Activated T-helper 1 cell treated with Interleukin-2 at 50 U/mL for 16 hours (primary cell): Measurements from ENCODE around the gene KIAA0232.

Experiments used
- DNase-seq: peaks from one replicate; pipeline ENCODE4 v3.0.0-alpha.2; 2020; ENCODE audit warnings: low read depth

KIAA0232 gene

DNA sequence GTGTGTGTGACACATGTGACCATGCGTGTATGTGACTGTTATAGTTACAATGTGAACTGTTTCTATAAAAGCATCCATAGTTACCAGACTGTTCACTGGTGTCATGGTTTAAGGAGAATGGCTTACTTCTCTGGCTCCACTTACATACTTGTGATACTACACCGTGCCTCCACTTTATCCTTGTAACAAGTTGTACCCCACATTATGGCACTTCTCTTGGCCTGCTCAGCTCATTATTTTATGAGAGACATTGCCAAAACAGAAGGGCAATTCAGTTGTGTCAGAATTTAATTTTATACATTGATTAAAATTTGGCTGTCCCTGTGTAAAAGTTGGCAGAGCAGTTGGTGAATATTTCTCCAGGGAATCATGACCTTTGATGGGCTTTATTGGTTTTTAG lies 64.7 kb downstream of the KIAA0232 start:
- DNase-seq, result no peak

DNA sequence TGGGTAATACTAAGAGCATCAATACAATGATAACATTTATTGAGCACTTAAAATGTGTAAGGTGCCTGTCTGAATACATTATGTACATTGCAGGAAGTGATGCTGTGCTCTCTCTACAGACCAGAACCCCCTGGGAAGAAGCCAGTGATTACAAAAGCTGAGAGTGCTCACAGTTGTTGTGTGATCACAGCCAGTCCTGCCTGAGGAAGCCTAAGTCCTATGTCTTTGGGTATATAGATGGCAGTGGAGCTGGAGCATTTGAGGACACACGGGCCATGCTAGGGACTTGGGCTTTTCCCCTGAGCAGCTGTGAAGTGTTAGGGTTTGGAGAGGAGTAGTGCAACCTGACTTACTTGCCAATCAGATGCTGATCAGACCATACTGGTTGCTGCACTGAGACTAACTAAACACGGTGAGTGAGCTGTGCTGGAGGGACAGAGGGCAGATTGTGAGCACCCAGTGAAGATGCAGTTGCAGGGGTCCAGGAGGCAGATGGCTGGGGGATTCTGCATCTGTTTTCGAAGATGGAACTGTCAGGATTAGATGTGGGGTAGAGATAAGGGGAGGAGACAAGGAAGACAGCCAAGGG lies 66.3 kb downstream of the KIAA0232 start:
- DNase-seq, result no peak

DNA sequence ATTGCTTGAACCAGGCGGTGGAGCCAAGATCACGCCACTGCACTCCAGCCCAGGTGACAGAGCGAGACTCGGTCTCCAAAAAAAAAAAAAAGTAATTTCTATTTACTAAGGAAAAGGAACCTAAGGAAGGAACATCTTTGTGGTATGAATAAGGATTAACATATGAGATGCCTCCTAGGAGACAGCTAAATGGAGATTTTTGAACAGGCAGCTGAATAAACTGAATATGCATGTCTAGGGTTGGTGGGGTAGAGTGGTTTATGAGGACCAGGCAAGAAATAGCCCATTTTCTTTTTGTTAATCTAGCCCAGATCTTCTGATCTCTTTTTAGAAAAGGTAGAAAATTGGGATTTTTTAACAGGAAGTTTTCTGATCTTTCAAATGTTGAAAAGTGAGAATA lies 67.2 kb downstream of the KIAA0232 start:
- no peak for DNase-seq

DNA sequence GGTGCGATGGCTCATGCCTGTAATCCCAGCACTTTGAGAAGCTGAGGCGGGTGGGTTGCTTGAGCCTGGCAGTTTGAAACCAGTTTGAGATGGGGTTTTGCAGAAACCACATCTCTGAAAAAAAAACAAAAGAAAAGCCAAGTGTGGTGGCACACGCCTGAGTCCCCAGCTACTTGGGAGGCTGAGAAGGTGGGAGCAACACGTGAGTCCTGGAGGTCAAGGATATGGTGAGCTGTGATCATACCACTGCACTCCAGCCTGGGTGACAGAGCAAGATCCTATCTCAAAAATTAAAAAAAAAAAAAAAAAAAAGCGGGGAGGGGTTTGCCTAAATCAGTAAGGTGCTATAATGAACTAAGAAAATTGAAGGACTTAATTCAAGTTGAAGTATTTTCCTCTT lies 68.9 kb downstream of the KIAA0232 start:
- DNase-seq, result no peak

DNA sequence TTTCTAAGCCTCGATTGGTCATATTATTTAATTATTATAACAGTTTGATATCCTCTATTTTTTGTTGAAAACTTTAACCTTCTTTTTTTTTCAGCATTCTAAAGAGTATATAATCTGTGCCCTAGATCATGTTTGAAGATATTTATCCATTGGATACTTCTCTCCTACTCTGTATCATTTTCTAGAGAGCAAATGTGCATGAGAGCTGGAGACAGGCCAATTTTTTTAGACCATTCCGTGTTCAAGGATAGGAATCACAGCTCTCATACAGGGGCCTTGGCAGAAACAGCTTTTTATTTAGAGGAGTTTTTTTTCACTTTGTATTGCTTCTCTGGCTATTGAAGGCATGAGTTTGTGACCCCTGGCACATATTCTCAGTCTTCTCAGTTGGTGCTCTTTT lies 69.4 kb downstream of the KIAA0232 start:
- no peak for DNase-seq

DNA sequence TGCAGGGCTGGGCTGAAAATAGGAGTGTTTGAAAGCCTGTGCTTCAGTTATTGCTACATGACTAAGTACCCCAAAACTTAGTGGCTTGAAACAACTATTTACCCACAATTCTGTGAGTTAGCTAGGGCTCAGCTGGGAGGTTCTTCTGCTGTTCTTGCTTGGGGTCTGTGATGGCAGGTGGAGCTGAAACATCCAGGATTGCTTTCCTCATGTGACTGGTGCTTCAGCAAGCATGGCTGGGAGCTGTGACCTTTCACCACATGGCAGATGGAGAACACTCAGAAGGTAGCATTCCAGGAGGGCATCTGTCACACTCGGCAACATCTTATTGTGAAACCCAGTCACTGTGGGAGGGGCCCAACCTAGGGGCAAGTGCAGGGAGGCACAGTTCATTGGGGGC lies 70.1 kb downstream of the KIAA0232 start:
- no peak for DNase-seq

DNA sequence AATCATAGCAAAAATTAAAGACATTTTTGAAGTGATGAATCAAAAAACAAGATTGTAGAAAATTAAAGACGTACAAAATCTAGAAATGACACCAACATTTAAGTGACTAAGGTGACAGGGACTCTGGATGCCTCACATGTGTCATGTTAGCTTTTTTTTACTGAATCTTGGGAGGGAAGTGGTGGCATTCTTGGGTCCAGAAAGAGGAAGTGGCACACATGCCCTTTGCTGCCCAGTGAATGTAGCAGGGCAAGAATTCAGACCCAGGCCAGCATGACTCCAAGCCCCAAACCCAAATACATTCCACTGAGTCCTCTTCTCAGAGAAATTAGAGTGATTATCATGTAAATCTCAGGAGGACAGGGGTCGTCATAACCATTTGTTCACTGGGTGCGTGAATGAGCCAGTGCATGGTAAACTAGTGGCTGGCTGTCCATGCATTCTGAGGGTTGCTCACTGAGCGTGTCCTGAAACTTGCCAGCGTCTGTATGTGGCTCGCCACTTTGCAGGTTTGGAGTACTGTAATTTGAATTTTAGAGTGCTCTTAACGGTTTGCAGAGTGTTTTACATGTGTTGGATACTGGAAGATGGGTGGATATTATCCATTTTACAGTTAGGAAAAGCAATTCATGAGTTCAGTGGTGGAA lies 71.7 kb downstream of the KIAA0232 start:
- no peak for DNase-seq

DNA sequence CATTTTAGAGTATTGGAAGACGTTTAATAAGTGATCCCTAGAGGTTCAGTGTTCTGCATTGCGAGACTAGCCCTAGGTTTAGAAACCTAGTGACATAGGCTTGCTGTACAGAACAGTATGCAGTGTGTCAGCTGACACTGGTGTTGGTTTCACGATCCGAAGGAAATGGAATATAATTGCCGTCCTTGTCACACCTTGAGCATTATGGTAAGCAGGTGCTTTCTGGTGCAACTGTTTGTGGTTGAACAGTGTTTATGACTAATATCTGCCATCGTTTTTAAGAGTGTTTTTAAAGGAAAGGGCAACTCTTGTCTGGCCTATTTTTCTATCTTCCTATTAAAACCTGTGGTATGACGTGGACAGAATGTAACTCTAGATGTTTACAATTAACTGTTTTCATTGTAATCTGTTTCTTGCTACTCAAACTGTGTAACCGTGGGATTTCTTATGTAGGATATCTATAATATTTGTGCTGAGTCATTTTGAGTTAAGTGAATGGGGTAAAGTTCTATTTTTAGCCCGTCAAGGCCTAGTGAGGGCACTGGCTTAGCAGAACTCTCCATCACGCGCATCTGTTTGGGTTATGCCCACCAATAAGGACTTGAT lies 73.3 kb downstream of the KIAA0232 start:
- peak; percentile 9 for DNase-seq

DNA sequence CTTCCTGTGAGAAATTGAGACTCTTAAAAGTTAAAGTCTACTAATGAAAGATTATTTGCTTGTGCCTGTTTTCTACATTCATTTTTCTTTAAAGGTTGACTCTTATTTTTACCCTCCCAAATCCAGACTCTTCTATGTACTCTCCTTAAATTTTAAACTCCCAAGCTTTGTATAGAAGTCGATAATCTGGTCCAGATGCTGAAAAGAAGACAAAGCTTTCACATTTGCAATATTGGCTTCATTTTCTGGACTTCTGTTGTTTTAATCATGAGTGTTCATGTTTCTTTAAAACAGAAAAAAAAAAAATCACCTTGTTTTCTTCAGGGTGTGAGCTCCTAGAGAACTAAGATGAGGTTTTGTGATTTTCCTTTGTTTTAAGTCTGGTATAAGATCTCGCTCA lies 73.9 kb downstream of the KIAA0232 start:
- DNase-seq, result no peak

DNA sequence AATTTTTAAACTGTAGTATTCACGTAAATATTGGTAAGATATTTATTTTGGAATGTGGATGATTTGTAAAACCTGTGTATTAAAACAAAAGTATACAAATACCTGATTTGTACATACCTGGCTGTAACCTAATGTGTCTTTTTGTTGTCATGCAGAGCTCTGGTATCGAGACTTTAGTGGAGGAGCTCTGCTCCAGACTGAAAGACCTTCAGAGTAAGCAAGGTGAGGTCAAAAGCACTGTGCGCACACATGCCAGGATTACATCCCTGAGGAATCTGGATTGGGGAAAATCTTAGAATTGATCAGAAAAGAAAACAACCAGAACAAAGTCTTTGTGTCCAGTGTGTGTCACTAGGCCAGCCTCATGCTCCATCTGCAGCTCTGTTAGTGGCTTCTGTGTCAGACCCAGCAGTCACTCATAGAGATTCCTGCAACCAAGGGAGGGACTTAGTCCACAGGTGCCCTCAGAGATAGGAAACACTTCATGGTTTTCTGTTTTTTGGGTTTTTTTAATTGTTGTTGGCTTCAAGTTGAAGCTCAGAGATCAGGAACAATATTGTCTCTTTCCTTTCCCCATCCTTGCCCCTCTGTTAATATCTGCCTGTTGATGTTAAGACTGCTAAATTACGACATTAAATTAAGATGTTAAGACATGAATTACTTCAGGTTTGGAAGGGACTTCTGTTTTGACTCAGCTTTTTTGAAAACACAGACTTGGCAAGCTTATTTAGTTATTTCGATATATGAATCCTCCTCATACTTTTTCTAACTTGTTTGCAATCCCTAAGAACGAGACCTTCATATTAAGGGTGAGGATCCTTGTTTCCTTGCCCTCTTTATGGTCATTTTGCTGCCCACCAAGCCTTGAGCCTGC lies 74.7 kb downstream of the KIAA0232 start:
- DNase-seq, result no peak

DNA sequence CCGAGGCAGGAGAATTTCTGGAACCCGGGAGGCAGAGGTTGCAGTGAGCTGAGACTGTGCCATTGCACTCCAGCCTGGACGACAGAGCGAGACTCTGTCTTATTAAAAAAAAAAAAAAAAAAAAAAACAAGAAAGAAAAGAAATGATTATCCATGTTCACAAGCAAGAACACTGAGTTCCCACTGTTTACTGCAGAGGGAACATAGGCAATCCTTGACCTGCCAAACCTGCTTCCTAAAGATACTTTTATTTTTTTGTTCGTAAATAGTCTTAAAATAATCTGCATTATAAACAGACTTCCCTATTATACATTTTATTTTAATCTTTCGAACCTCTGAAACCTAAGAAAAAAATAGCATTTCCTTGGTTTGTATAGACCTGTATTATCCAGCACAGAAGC lies 76.5 kb downstream of the KIAA0232 start:
- no peak for DNase-seq

DNA sequence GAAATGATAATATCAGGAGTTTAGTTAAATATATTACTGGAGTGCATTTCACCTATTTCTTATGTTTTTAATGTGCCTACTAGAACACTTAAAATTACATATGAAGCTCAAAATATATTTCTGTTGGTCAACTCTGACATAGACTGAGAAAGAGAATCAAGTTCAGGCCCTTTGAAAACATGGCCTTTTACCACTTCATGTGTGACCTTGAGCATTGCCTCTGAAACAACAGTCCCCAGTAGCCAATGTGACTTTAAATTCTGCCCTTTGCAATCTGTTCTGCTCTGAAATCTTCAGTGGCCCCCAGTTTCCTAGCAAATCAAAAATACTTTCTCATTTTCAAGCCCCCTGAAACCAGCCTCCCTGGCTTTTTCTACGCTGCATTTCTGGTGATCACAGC lies 77.0 kb downstream of the KIAA0232 start:
- no peak for DNase-seq

DNA sequence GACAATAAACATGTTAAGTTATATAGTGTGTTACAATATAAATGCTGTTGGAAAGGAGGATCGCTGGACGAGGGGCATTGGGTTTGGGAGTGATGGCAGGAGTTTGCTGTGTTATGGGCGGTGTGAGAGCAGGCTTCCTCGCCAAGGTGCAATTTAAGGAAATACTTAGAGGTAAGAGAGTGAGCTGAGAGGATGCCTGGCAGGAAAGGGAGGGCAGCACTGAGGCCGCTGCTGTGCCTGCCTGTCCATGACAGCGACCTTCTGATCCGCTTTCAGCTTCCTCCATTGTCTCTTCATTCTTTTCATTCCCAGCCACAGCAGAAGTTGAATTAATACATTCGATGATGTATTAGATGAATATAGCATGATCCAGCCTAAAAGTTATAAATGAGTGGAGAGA lies 85.9 kb downstream of the KIAA0232 start:
- no peak for DNase-seq

DNA sequence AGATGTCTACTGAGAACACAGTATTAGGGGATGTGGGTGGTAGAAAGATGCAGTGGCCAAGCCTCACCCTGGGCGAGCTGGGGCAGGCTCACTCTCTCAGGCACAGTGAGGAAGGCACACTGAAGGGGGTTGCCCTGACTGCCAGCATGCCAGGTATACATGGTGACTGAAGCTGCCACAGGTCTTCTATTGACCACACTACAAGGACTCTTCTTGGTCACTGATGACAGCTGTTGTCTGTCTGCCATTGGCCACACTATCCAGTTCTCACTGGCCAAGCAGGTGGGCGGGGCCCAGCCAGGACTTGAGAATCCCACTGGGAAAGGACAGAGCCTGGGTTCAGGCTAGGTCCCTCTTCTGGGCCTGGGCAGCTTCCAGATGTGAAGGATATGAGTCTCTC lies 87.4 kb downstream of the KIAA0232 start:
- DNase-seq, result no peak

DNA sequence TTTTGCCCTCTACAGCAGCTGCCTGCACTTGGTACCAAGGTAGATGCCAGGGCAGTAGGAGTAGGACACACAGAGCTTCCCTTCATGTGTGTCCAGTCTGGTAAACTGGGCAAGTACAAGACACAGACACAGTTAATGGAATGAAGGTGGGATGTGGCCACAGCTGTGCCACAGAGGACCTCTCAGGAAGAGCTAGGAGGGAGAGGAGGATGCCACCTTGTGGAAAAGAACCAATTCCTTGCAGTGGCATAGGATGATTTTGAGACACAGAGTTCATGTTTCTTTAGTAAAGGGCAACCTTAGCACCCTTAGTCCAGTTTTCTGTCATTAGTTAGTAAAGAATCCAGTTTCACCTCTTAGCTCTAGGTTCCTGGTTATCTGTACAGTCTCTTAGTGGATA lies 90.8 kb downstream of the KIAA0232 start:
- no peak for DNase-seq

DNA sequence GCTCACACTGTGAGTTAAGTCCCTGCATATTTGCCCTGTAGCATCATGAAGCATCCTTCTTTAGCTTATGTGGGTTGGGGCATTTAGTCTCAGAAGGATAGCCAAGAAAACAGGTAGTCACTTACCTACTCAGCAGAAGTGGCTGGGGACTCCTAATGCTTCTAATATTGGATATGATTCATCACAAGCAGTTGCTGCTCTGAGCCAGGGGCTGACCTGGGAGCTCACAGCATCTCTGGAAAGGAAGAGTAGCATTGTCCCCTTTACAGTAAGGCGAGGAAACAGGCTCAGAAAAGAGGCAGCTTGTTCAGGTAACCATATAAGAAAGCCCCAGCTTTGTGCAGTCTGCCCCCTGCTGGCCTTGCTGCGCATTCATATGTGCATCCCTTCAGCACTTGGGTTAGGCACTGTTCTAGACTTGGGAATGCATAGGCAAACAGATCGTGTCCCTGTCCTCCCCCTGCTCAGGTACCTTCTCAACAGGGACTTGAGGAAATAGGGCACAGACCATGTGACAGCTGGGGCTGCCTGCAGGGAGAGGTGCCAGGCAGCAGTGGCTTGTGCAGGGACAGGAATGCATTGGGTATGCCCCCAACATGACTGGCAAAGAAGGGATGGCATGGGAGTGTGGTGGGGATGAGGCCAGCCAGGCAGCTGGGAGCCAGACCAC lies 91.4 kb downstream of the KIAA0232 start:
- DNase-seq, result peak; percentile 57

DNA sequence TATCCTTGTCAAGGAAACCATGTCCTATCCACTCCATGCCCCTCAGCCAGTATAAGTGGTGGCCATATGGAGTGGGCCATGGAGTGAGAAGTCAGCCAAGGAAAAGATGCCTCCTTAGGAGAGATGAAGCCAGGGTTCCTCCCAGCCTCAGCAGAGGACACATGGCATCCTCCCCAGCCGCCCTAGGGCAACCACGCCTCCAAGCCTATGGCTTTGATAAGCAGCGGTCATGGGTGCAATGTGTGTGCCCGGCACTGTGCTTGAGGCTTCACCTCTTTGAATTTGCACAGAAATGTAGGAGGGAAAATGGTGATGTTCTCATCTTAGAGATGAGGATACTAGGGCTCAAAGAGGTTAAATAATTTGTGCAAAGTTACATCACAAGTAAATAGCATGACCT lies 92.5 kb downstream of the KIAA0232 start:
- DNase-seq, result no peak

DNA sequence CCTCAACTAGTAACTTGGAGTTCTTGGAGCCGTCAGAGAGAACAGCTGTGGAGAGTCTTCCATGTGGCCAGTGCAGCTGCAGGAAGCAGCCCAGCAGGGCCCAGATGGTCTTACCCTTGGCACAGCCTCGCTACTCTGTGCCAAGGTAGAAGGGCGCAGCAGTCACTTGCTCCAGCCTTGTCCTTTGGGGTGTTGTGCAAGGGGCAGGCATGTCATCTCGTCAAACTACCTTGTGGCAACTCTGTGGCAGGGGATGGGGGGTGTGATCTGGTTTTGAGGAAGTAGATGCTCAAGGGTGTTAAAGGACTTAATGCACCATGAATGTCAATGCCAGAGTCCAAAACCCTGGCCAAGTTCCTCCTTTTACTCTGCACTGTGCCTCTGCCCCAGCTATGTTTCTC lies 92.9 kb downstream of the KIAA0232 start:
- DNase-seq, result no peak

DNA sequence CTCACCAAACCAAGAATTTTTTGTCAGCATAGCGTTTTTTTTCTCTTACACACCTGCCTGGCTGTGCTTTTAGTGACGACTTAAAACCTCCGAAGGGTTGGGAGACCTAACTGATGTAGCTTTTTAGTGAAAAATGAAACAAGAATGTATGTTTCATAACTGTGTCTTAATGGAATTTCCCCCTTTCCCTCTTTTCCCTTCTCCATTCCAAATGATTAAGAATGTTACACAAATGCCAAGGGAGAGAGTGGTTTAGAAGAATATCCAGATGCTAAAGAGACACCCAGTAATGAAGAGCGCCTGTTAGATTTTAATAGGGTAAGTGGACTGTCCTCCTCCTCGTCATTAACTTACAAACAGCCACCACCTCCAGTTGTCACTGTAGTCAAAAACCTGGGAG lies 93.9 kb downstream of the KIAA0232 start:
- DNase-seq, result no peak

DNA sequence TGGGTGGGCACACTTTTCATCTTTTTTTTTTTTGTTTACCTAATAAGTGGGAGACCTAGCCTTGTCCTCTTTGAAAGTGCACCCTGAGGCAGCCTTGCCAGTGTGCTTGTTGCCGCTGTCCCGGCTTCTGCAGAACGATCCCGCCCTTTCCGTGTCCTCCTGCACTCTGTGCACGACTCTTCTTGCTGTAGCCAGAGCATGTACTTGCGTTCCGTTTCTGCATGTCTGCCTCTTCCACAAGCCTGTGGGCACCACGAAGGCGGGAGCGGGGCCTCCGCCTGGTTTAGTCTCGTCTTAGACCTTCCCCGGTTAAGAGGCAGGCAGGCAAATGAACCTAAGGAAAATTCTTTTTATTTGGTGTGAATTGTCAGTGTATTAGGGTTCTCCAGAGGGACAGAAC lies 94.5 kb downstream of the KIAA0232 start:
- no peak for DNase-seq

DNA sequence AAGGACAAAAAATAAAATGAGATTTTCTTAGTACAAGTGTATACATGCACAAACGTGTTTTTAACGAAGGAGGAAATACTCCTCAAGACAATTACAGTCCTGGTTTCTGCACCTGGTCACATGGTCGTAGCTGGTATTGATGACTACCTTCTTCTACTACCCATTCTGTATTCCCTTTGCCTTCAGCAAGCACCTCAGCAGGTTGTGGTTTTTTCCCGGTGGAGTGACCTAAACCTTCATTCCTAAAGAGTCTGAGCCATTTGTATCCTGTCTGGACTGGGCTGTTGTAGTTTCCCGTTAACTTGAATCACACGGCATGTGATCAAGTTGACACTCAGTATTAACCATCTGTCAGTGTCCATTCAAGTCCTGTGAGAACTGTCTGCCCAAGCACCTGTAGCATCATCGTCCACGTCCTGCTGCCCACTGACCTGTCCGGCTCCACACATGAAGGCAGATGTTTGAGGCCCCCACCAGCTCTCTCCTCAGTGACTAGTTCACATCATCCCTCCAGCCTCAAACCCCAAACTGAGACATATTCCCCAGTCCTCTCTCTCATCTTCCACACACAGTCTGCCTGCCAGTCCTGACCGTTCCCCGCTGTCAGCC lies 96.0 kb downstream of the KIAA0232 start:
- DNase-seq, result no peak

DNA sequence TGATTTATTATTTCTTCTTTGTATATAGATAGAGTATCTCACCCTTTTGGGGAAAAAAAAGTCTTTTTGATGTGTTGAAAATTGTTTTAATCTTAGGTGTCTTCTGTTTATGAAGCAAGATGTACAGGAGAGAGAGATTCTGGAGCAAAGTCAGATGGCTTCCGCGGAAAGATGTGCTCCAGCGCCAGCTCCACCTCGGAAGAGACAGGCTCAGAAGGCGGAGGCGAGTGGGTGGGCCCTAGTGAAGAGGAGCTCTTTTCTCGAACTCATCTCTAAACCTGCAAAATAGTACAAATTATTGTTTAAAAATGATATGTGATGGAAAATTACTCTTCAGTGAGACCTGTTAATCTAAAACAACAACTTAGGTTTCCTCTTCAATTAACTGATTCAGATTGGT lies 98.2 kb downstream of the KIAA0232 start:
- no peak for DNase-seq
